Measurements from ENCODE around the gene KNDC1. TPM values are rescaled to one million over a fixed set of nuclear protein-coding genes. Genes with fewer than 3 reads are reported as not detected.

Gene KNDC1
- total RNA-seq, 6 experiments from 2014 or later: 0.54 to 11.6 (median 8.2) TPM

DNA sequence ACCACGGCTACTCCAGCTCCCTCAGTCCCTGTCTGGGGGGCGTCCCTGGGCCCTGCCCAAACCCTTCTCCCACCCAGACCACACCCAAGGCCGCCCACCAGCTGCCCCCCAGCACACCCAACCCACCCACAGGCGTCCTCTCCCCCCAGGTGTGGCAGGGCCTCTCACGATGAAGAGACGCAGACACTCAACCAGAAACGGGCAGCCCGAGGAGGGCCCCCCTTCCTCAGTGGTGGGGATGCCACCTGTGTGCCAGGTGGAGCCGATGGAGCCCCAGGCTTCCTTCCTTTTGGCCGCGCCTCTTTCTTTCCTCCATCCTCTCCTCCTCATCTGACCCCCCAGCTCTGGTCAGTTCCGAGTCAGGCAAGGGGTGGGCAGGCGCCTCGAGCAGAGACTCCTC lies 43.6 kb upstream of the KNDC1 start:
- Histone ChIP-seq H3K4me1 (no peaks in the 10 kb centered on the region), H3K36me3 (no peaks in the 10 kb centered on the region), H3K27me3 (no peaks in the 10 kb centered on the region), H3K9me3 (no peaks in the 10 kb centered on the region), H3K27ac (no peak overlapping the region), H3K4me3 (no peak overlapping the region)
- WGBS (ENCODE audit: insufficient coverage, low coverage, low lambda C conversion rate, missing lambda C conversion rate): 39% methylated on average over 6 of the region's 14 CpGs
- intact Hi-C loops (cut with DNase I): no loop called here
- no peak for ATAC-seq
- no peak for TF ChIP-seq CTCF (IDR thresholded peaks at IDR 0.05)
- no peak for TF ChIP-seq POLR2A (IDR thresholded peaks at IDR 0.05)
- no peak for DNase-seq

DNA sequence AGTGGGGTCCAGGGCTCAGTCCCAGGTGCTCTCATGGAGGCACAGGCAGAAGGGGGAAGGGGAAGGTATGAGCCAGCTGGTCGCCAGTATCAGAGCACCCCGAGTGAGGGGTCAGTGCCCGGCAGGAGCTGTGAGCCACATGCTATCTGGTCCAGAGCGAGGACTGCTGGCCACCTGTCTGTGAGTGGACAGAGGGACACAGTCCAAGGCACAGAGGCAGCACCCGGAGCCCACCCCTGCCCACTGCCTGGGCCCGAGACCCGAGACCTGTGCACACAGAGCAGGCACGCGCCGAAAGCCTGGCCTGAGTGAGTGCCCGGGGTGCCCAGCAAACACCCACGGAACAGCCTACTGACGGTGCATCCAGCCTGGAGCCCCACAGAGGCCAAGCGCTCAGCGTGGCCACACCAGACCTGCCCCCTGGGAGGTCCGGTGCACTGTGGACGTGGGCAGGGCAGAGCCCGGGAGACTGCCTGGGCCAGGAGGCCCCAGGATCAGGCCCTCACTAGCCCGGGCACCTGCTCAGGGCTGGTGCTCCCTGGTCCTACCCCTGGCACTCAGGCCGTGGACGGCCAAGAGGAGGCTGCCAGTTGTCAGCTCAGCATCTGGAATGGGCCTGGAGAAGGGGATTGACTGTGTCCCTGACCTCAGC lies 42.9 kb upstream of the KNDC1 start:
- Histone ChIP-seq H3K36me3 (no peaks in the 10 kb centered on the region), H3K27ac (no peak overlapping the region), H3K27me3 (no peaks in the 10 kb centered on the region), H3K4me1 (no peaks in the 10 kb centered on the region), H3K4me3 (no peak overlapping the region), H3K9me3 (no peaks in the 10 kb centered on the region)
- WGBS (ENCODE audit: insufficient coverage, low coverage, low lambda C conversion rate, missing lambda C conversion rate): 90% methylated on average over 2 of the region's 21 CpGs
- intact Hi-C loops (cut with DNase I): no loop called here
- TF ChIP-seq POLR2A (IDR thresholded peaks at IDR 0.05) (no peak), CTCF (IDR thresholded peaks at IDR 0.05) (no peak)
- DNase-seq: no peak
- no peak for ATAC-seq

DNA sequence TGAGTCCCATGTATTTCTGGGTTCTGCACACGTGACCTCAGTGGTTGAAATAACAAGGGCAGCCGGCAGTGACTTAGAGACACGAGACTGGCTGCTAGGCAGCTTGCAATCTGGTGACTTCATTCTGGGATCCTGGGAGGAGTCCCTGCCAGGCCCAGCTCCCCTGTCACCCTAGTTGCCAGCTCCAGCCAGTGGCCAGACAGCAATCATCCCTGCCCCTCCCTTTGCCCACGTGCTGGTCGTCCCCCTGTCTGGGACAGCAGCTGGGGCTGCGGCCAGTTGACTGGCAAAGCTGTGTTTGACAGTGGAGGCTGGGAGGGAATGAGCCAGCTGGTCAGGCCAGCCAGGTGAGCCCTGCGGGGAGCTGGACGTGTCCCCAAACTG lies 42.3 kb upstream of the KNDC1 start:
- no peak for ATAC-seq
- Histone ChIP-seq H3K9me3 (no peaks in the 10 kb centered on the region), H3K27ac (no peak overlapping the region), H3K4me3 (no peak overlapping the region), H3K27me3 (no peaks in the 10 kb centered on the region), H3K4me1 (no peaks in the 10 kb centered on the region), H3K36me3 (no peaks in the 10 kb centered on the region)
- 50% methylated on average over 2 of the region's 8 CpGs for WGBS (ENCODE audit: insufficient coverage, low coverage, low lambda C conversion rate, missing lambda C conversion rate)
- intact Hi-C loops (cut with DNase I): no loop called here
- DNase-seq: no peak
- no peak for TF ChIP-seq CTCF (IDR thresholded peaks at IDR 0.05)
- TF ChIP-seq POLR2A (IDR thresholded peaks at IDR 0.05): no peak

GRCh38 chr10:133121479-133121878 lies 38.5 kb upstream of the KNDC1 start:
- DNase-seq (no peak), ATAC-seq (no peak)
- no peaks in the 10 kb centered on the region for H3K9me3 ChIP-seq
- H3K4me1 ChIP-seq: no peaks in the 10 kb centered on the region
- H3K27me3 ChIP-seq: no peaks in the 10 kb centered on the region
- no peaks in the 10 kb centered on the region for H3K36me3 ChIP-seq
- H3K27ac ChIP-seq: no peak overlapping the region
- 88% methylated on average over 3 of the region's 8 CpGs for WGBS (ENCODE audit: insufficient coverage, low coverage, low lambda C conversion rate, missing lambda C conversion rate)
- TF ChIP-seq CTCF (IDR thresholded peaks at IDR 0.05): no peak
- TF ChIP-seq POLR2A (IDR thresholded peaks at IDR 0.05): no peak
- intact Hi-C loops (cut with DNase I): no loop called here
- no peak overlapping the region for H3K4me3 ChIP-seq

Measured in right lobe of liver (tissue), 6 donors.